Caco-2 (cell line): ENCODE data around the gene CDR2L. TPM values are rescaled to one million over a fixed set of nuclear protein-coding genes. Genes with fewer than 3 reads are reported as not detected.

ENCODE experiments used
- BruUV-seq: library from RNA; stranded (reverse); fragments of 400-500 nt; replicated peaks from 2 replicates; lab custom pipeline; 2021; lab: Mats Ljungman, UMichigan
- CTCF ChIA-PET: fragments of 300-600 bp; sonication (Branson Sonifier 250); formaldehyde crosslinking; loops from one replicate; lab custom pipeline; 2022; ENCODE audit warnings: antibody characterized with exemption; lab: Charles Lee
- POLR2A ChIA-PET: fragments of 300-600 bp; sonication (Branson Sonifier 250); formaldehyde crosslinking; loops from one replicate; lab custom pipeline; 2022; ENCODE audit warnings: antibody characterized with exemption; lab: Charles Lee
- DNase-seq, 2 experiments: peaks; one replicate each; pipeline versions ENCODE4 v3.0.0 to v3.0.0-alpha.2; 2020 to 2022
- H3K27me3 ChIP-seq: replicated peaks from 2 replicates; pipeline ENCODE4 v1.6.0; 2011; ENCODE audit warnings: low read length; ENCODE audit not compliant: control insufficient read depth, insufficient read depth
- H3K36me3 ChIP-seq: 2 replicates; pipeline ENCODE4 v1.5.1; 2011; ENCODE audit warnings: low read length; ENCODE audit not compliant: control insufficient read depth, insufficient read depth
- H3K4me1 ChIP-seq: fragments of 250-450 bp; sonication (Bioruptor Pico); 2 replicates; pipeline ENCODE4 v1.5.1; 2020; ENCODE audit warnings: mild to moderate bottlenecking
- H3K4me3 ChIP-seq: 2 replicates; pipeline ENCODE4 v1.5.1; 2011; ENCODE audit warnings: low read depth, mild to moderate bottlenecking, control low read depth, low read length
- H3K9me3 ChIP-seq: fragments of 250-450 bp; sonication (Bioruptor Pico); 2 replicates; pipeline ENCODE4 v1.5.1; 2020; ENCODE audit warnings: mild to moderate bottlenecking, moderate library complexity
- H3K27ac Mint-ChIP-seq: one replicate; pipeline ENCODE4 v1.8.0; 2022; ENCODE audit warnings: mixed read lengths; ENCODE audit not compliant: unreplicated experiment
- H3K27me3 Mint-ChIP-seq: one replicate; pipeline ENCODE4 v1.8.0; 2022; ENCODE audit warnings: mixed read lengths; ENCODE audit not compliant: insufficient read depth, unreplicated experiment
- H3K36me3 Mint-ChIP-seq: one replicate; pipeline ENCODE4 v1.8.0; 2022; ENCODE audit warnings: mild to moderate bottlenecking, mixed read lengths; ENCODE audit not compliant: insufficient read depth, unreplicated experiment
- H3K4me1 Mint-ChIP-seq: one replicate; pipeline ENCODE4 v1.8.0; 2022; ENCODE audit warnings: low read depth, mixed read lengths; ENCODE audit not compliant: unreplicated experiment
- H3K4me3 Mint-ChIP-seq: one replicate; pipeline ENCODE4 v1.8.0; 2022; ENCODE audit warnings: mild to moderate bottlenecking, moderate library complexity, mixed read lengths; ENCODE audit not compliant: unreplicated experiment
- H3K9me3 Mint-ChIP-seq: one replicate; pipeline ENCODE4 v1.8.0; 2022; ENCODE audit warnings: mixed read lengths; ENCODE audit not compliant: unreplicated experiment
- CTCF ChIP-seq, 2 experiments: fragments of 200-600 bp in 1 of 2; IDR thresholded peaks; 1 replicate in 1 of 2; 2 replicates in 1 of 2; pipeline versions ENCODE4 v1.5.1 to v1.8.0; 2011 to 2022; ENCODE audit warnings: antibody characterized with exemption in 1 of 2, control low read depth in 1 of 2, inconsistent platforms in 1 of 2, low read depth in 1 of 2, low read length in 1 of 2, mild to moderate bottlenecking in 1 of 2, moderate library complexity in 1 of 2; ENCODE audit not compliant: insufficient read depth in 1 of 2, severe bottlenecking in 1 of 2, unreplicated experiment in 1 of 2
- intact Hi-C: fragments of 100-400 bp; cut with micrococcal nuclease; formaldehyde crosslinking; loops from one replicate; pipeline ENCODE4 v1.10.0; 2022; ENCODE audit not compliant: unreplicated experiment
- total RNA-seq: library from RNA; stranded (reverse); gene quantifications from 2 replicates; pipeline ENCODE4 v1.2.3, GENCODE V29; 2022

Gene CDR2L
- total RNA-seq, 1 experiment from 2014 or later = 30.9 TPM

GRCh38 chr17:74957935-74958740 is 29.3 kb upstream of the CDR2L start:
- no peaks in the 10 kb centered on the region for H3K27me3 Mint-ChIP-seq
- CTCF ChIA-PET = interaction anchor here (0.6 to 3.9 kb wide), 15 partner anchors 9 to 138 kb away, joined by 3 to 46 read pairs (median 5); partner anchors contain the start of genes CDR2L, FADS6, FDXR and HID1
- BruUV-seq = no TSS peak

DNA sequence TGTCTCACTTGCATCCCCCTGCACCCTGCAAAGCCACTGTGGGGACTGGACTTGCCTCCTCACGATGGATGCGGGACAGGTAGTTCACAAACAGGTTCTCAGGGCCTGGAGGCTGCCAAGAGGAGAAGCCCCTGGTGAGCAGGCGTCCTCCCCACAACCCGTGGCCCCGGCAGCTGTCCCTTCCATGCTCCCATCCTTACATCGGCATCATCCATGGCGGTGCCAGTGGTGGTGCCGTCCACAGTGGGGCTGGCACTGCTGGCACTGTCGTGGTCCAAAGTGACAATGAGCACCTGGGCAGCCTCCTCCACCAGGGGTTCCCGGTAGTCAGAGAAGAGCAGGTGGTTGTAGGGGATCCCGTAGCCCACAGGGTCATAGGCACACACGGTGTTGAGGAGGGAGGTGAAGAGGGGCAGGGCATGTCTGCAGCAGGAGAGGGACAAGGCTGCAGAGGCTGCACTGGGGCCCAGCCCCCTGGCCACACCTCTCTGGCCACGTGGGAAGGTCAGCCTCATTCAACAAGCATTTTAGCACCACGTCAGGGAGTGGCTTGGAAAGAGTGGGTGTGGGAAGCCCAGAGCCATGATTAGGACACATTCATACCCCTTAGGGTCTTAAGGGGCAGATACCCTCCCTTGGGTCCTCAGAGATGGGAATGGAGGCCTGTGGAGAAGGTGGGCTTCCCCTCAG is 27.5 kb upstream of the CDR2L start:
- Histone ChIP-seq H3K4me1 (0 out of 2 replicates have a peak, but pooled peaks cover 3% of the 10 kb centered on the region), H3K36me3 (peaks cover 1% of the 10 kb centered on the region; the same call in 1 of the 2 replicates), H3K4me3 (no peak overlapping the region), H3K9me3 (no peaks in the 10 kb centered on the region), H3K27me3 (no peaks in the 10 kb centered on the region)
- Mint-ChIP-seq H3K9me3 (no peaks in the 10 kb centered on the region), H3K4me3 (no peak overlapping the region), H3K27ac (no peak overlapping the region), H3K36me3 (peaks cover 23% of the 10 kb centered on the region), H3K4me1 (peaks cover 21% of the 10 kb centered on the region), H3K27me3 (no peaks in the 10 kb centered on the region)
- DNase-seq = no peak
- no peak for TF ChIP-seq CTCF (IDR thresholded peaks at IDR 0.05; ENCODE audit: insufficient read depth in 1 of 2, low read depth in 1 of 2, low read length in 1 of 2, severe bottlenecking in 1 of 2, unreplicated experiment in 1 of 2)
- POLR2A ChIA-PET = interaction anchor here (0.6 to 2.3 kb wide), 4 partner anchors 28 to 87 kb away, joined by 3 to 18 read pairs (median 4); partner anchors contain the start of genes CDR2L, FDXR and MRPL58
- CTCF ChIA-PET = interaction anchor here (0.6 to 3.9 kb wide), 26 partner anchors 11 to 242 kb away, joined by 3 to 86 read pairs (median 10); partner anchors contain the start of genes FDXR, HID1, MRPL58 and NT5C
- intact Hi-C loops = no loop called here
- no TSS peak for BruUV-seq

More at GRCh38 chr17:74957935-74958740, 29.3 kb upstream of the CDR2L start:
- H3K4me1 ChIP-seq = peaks cover 7% of the 10 kb centered on the region
- Mint-ChIP-seq H3K27ac (peak overlapping the region; percentile 35), H3K36me3 (peaks cover 23% of the 10 kb centered on the region), H3K9me3 (no peaks in the 10 kb centered on the region), H3K4me1 (peaks cover 28% of the 10 kb centered on the region), H3K4me3 (no peak overlapping the region)
- H3K27me3 ChIP-seq = no peaks in the 10 kb centered on the region
- intact Hi-C loops = loop anchor here (1.0 kb wide), 2 partner anchors 35 to 167 kb away; partner anchors contain the start of gene USH1G
- no peaks in the 10 kb centered on the region for H3K9me3 ChIP-seq
- peak; percentile 75 to 91 for DNase-seq
- peaks cover 1% of the 10 kb centered on the region; the same call in 1 of the 2 replicates for H3K36me3 ChIP-seq
- POLR2A ChIA-PET = interaction anchor here (0.5 to 0.6 kb wide), 2 partner anchors 24 to 86 kb away, joined by 3 read pairs; partner anchors contain the start of gene FDXR
- TF ChIP-seq CTCF (IDR thresholded peaks at IDR 0.05; ENCODE audit: insufficient read depth in 1 of 2, low read depth in 1 of 2, low read length in 1 of 2, severe bottlenecking in 1 of 2, unreplicated experiment in 1 of 2) = peak; percentile 96 to 98
- H3K4me3 ChIP-seq = no peak overlapping the region
